DND-41 (cell line): ENCODE results near the gene PCID2.

ENCODE experiments used
- ATAC-seq: fragments of 200-7000 bp; cut with Tn5 transposase; 3 replicates; pipeline ENCODE4 v1.9.1; 2021; ENCODE audit warnings: low read depth; ENCODE audit not compliant: insufficient read depth
- DNase-seq: peaks from one replicate; pipeline ENCODE4 v3.0.0-alpha.2; 2020
- H2AFZ ChIP-seq: 2 replicates; pipeline ENCODE4 v1.6.0; 2012; ENCODE audit warnings: low read depth, low read length
- H3K27ac ChIP-seq: 2 replicates; pipeline ENCODE4 v1.5.1; 2012; ENCODE audit warnings: low read length, inconsistent platforms
- H3K27me3 ChIP-seq: fragments of 200-600 bp; sonication (generic); 2 replicates; pipeline ENCODE4 v1.6.0; 2012; ENCODE audit warnings: low read length, mild to moderate bottlenecking, inconsistent platforms; ENCODE audit not compliant: insufficient read depth, poor library complexity
- H3K36me3 ChIP-seq: 2 replicates; pipeline ENCODE4 v1.5.1; 2012; ENCODE audit warnings: low read length, inconsistent platforms; ENCODE audit not compliant: insufficient read depth
- H3K4me1 ChIP-seq: 2 replicates; pipeline ENCODE4 v1.5.1; 2012; ENCODE audit warnings: mild to moderate bottlenecking, low read length; ENCODE audit not compliant: insufficient read depth
- H3K4me2 ChIP-seq: 2 replicates; pipeline ENCODE4 v1.6.0; 2012; ENCODE audit warnings: mild to moderate bottlenecking, moderate library complexity, low read length, inconsistent platforms; ENCODE audit not compliant: insufficient read depth
- H3K4me3 ChIP-seq, 2 experiments: fragments of 200-600 bp in 1 of 2; shearing (Covaris generic) in 1 of 2; 2 replicates each; pipeline ENCODE4 v1.5.1; 2012 to 2016; ENCODE audit warnings: inconsistent platforms in 2 of 2, low read length in 2 of 2, mild to moderate bottlenecking in 2 of 2, low read depth in 1 of 2, moderate library complexity in 1 of 2
- H3K79me2 ChIP-seq: 2 replicates; pipeline ENCODE4 v1.6.0; 2012; ENCODE audit warnings: low read length, inconsistent platforms; ENCODE audit not compliant: insufficient read depth
- H3K9ac ChIP-seq: 2 replicates; pipeline ENCODE4 v1.6.0; 2012; ENCODE audit warnings: low read depth, mild to moderate bottlenecking, inconsistent platforms, low read length, moderate library complexity
- H3K9me3 ChIP-seq: 2 replicates; pipeline ENCODE4 v1.5.1; 2012; ENCODE audit warnings: low read length, moderate library complexity, mild to moderate bottlenecking, inconsistent platforms; ENCODE audit not compliant: insufficient read depth, severe bottlenecking
- H4K20me1 ChIP-seq: 2 replicates; pipeline ENCODE4 v1.6.0; 2012; ENCODE audit warnings: low read length; ENCODE audit not compliant: insufficient read depth
- EZH2 ChIP-seq: IDR thresholded peaks from 3 replicates; pipeline ENCODE4 v1.6.1; 2012; ENCODE audit warnings: borderline replicate concordance, low read depth, mild to moderate bottlenecking, moderate library complexity, low read length, inconsistent platforms; ENCODE audit not compliant: severe bottlenecking
- TF ChIP-seq, protein P1 (sequence below): IDR thresholded peaks from 2 replicates; pipeline ENCODE4 v1.5.1; 2012; ENCODE audit warnings: borderline replicate concordance, low read length, moderate library complexity, mild to moderate bottlenecking; ENCODE audit not compliant: poor library complexity, severe bottlenecking; ENCODE audit errors: extremely low read depth

Gene PCID2

DNA sequence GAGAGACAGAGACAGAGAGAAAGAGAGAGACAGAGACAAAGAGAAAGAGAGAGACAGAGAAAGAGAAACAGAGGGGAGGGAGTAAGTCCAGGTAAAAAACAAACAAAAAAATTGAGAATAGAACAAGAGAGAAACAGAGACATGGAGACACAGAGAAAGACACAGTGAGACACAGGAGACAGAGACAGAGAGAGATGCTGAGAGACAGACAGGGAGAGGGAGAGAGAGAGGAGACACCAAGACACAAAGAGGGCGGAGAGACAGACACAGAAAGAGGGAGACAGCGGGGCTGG lies 55.8 kb downstream of the PCID2 start:
- peak overlapping the region; percentile 58 for H2AFZ ChIP-seq
- H3K9ac ChIP-seq: no peak overlapping the region
- H3K27me3 ChIP-seq: no peaks in the 10 kb centered on the region
- no peak overlapping the region for H3K4me3 ChIP-seq
- H3K36me3 ChIP-seq: no peaks in the 10 kb centered on the region
- H3K79me2 ChIP-seq: no peaks in the 10 kb centered on the region
- H4K20me1 ChIP-seq: no peaks in the 10 kb centered on the region; the same call in 1 of the 2 replicates
- DNase-seq (no peak), ATAC-seq (no peak)
- TF ChIP-seq, protein P1, sequence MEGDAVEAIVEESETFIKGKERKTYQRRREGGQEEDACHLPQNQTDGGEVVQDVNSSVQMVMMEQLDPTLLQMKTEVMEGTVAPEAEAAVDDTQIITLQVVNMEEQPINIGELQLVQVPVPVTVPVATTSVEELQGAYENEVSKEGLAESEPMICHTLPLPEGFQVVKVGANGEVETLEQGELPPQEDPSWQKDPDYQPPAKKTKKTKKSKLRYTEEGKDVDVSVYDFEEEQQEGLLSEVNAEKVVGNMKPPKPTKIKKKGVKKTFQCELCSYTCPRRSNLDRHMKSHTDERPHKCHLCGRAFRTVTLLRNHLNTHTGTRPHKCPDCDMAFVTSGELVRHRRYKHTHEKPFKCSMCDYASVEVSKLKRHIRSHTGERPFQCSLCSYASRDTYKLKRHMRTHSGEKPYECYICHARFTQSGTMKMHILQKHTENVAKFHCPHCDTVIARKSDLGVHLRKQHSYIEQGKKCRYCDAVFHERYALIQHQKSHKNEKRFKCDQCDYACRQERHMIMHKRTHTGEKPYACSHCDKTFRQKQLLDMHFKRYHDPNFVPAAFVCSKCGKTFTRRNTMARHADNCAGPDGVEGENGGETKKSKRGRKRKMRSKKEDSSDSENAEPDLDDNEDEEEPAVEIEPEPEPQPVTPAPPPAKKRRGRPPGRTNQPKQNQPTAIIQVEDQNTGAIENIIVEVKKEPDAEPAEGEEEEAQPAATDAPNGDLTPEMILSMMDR: no peak
- TF ChIP-seq EZH2: no peak
- peak overlapping the region; percentile 85 for H3K4me2 ChIP-seq
- peaks cover 23% of the 10 kb centered on the region for H3K4me1 ChIP-seq
- no peak overlapping the region for H3K27ac ChIP-seq
- H3K9me3 ChIP-seq: no peaks in the 10 kb centered on the region

DNA sequence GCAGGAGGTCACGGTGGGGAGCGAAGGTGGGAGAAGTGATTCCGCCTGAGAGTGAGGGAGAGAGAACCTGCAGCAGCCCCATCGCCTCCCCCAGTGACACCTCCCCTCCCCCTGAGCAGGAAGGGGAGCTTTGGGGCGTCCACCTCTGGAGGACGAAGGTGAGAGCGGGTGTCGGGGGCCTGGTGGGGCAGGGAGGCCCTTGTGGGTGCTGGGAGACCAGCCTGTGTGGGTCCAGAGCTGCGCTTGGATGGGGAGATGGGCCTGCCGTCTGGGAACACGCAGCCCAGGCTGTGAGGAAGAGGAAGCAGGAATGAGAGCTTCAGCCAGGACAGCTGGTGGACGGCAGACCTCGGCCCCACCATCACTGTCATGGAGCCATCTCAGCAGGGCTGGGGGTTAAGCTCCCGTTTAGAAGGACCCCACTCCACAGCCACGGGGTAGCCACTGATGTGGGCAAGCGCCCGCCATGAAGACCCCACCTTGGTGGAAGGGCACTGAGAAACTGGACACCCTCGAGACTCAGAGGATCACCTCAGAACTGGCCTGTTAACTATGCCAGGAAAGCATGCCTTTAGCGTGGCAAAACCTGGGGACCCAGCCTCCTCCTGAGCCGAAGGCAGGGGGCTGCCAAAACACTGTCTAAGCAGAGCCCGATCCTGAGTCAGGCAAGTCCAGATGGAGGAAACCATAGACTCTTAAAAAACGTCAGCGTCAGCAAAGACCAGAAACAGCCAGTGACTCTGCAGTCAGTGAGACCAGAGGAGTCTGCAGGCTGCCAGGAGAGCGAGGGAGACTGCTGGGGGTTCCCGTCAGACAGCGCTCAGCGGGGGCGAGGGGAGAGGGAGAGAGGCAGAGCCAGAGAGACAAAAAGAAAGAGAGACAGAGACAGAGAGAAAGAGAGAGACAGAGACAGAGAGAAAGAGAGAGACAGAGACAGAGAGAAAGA lies 56.5 kb downstream of the PCID2 start:
- no peak overlapping the region for H3K4me2 ChIP-seq
- TF ChIP-seq EZH2: no peak
- TF ChIP-seq, protein P1: no peak
- no peaks in the 10 kb centered on the region for H3K9me3 ChIP-seq
- H3K79me2 ChIP-seq: no peaks in the 10 kb centered on the region
- H3K9ac ChIP-seq: no peak overlapping the region
- no peaks in the 10 kb centered on the region; the same call in 1 of the 2 replicates for H4K20me1 ChIP-seq
- H3K27ac ChIP-seq: no peak overlapping the region
- H3K27me3 ChIP-seq: no peaks in the 10 kb centered on the region
- no peak for ATAC-seq
- H3K4me1 ChIP-seq: peaks cover 23% of the 10 kb centered on the region
- DNase-seq: no peak
- peak overlapping the region; percentile 58; the same call in 1 of the 2 replicates for H2AFZ ChIP-seq
- H3K4me3 ChIP-seq: no peak overlapping the region
- no peaks in the 10 kb centered on the region for H3K36me3 ChIP-seq

DNA sequence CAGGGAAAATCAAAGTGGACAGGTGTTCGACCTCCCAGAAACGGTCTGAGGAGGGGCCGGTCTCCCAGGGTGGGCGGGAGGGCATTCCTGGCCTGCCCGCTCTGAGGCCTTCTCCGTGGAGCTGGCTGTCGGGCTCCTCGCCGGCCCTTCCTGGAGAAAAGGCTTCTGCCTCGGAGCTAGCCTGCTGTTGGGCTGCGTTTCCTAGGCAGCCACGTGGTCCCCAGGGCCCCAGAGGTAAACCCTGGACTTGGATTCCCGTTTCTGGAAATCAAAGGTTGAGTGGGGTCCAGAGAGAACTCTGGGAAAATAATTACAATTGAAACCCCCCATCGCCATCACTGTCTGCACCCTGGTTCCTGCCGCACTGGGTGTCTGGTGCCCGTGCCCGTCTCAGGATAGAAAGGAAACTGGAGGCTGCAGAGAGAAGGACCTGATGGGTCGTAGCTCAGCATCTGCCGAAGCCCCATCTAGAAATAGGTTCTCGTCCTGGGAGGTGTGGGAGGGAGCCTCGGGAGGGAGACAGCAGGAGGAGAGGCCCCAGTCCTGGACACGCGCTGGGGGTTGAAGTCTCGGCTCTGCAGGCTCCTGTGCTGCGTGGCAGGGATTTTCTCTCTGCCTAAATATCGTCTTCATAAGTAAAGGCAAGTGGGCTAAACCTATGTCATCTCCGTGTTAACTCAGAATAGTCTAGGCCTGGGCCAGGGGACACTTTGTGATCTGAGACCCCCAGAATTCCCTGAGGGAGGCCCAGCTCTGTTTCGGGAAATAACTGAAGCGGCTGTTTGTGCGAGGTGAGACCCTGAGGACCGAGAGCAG lies 57.7 kb downstream of the PCID2 start:
- no peak overlapping the region for H3K27ac ChIP-seq
- no peak overlapping the region for H2AFZ ChIP-seq
- DNase-seq (no peak), ATAC-seq (no peak)
- H3K9ac ChIP-seq: no peak overlapping the region
- no peaks in the 10 kb centered on the region for H3K27me3 ChIP-seq
- H3K79me2 ChIP-seq: no peaks in the 10 kb centered on the region
- peaks cover 23% of the 10 kb centered on the region for H3K4me1 ChIP-seq
- H3K9me3 ChIP-seq: no peaks in the 10 kb centered on the region
- H4K20me1 ChIP-seq: no peaks in the 10 kb centered on the region; the same call in 1 of the 2 replicates
- no peak overlapping the region for H3K4me3 ChIP-seq
- TF ChIP-seq, protein P1: no peak
- no peak for TF ChIP-seq EZH2
- no peaks in the 10 kb centered on the region for H3K36me3 ChIP-seq
- no peak overlapping the region for H3K4me2 ChIP-seq
